Naive B cell (primary cell): ENCODE measurements around the gene PROB1. TPM values are rescaled to one million over a fixed set of nuclear protein-coding genes. Genes with fewer than 3 reads are reported as not detected.
A peak's percentile ranks its signal among the peaks of the same experiment; 100 is the strongest.
"Not testable (repeated sequence)": the region's sequence is repeated elsewhere in the genome, so short reads cannot be mapped to it uniquely, and the experiment has no call there.

Experiments
- ATAC-seq, 2 donors: fragments of 150-1000 bp; cut with Tn5 transposase; 2 replicates each; pipeline ENCODE4 v1.10.0; 2021; ENCODE audit warnings: low read depth in 2 of 2, mild to moderate bottlenecking in 2 of 2, moderate library complexity in 2 of 2
- DNase-seq: peaks from one replicate; pipeline ENCODE4 v3.0.0; 2022
- H3K27ac Mint-ChIP-seq, 6 donors: one replicate each; pipeline ENCODE4 v1.8.0; 2020 to 2022; ENCODE audit warnings: mild to moderate bottlenecking in 6 of 6, mixed read lengths in 6 of 6, moderate library complexity in 5 of 6, inconsistent platforms in 2 of 6
- H3K27me3 Mint-ChIP-seq, 3 donors: one replicate each; pipeline ENCODE4 v1.8.0; 2021 to 2022; ENCODE audit warnings: mixed read lengths in 3 of 3, mild to moderate bottlenecking in 1 of 3
- H3K36me3 Mint-ChIP-seq, 2 donors: one replicate each; pipeline ENCODE4 v1.8.0; 2020 to 2022; ENCODE audit warnings: mixed read lengths in 2 of 2, inconsistent platforms in 1 of 2, mild to moderate bottlenecking in 1 of 2
- H3K4me1 Mint-ChIP-seq, 3 donors: one replicate each; pipeline ENCODE4 v1.8.0; 2020 to 2022; ENCODE audit warnings: mixed read lengths in 3 of 3, inconsistent platforms in 1 of 3, mild to moderate bottlenecking in 1 of 3, moderate library complexity in 1 of 3
- H3K4me3 Mint-ChIP-seq, 8 donors: one replicate each; pipeline ENCODE4 v1.8.0; 2020 to 2022; ENCODE audit warnings: mild to moderate bottlenecking in 8 of 8, mixed read lengths in 8 of 8, moderate library complexity in 8 of 8, inconsistent platforms in 2 of 8
- H3K9me3 Mint-ChIP-seq, 7 donors: one replicate each; pipeline ENCODE4 v1.8.0; 2020 to 2022; ENCODE audit warnings: mixed read lengths in 7 of 7, mild to moderate bottlenecking in 5 of 7, inconsistent platforms in 2 of 7, moderate library complexity in 1 of 7
- polyA plus RNA-seq, 6 donors: library from polyadenylated mRNA; unstranded; fragments of 300-500 nt; fragmentation: Illumina TruSeq; gene quantifications; one replicate each; pipeline ENCODE4 v1.2.3, GENCODE V29; 2021; ENCODE audit warnings: low read depth in 6 of 6

PROB1 gene, protein sequence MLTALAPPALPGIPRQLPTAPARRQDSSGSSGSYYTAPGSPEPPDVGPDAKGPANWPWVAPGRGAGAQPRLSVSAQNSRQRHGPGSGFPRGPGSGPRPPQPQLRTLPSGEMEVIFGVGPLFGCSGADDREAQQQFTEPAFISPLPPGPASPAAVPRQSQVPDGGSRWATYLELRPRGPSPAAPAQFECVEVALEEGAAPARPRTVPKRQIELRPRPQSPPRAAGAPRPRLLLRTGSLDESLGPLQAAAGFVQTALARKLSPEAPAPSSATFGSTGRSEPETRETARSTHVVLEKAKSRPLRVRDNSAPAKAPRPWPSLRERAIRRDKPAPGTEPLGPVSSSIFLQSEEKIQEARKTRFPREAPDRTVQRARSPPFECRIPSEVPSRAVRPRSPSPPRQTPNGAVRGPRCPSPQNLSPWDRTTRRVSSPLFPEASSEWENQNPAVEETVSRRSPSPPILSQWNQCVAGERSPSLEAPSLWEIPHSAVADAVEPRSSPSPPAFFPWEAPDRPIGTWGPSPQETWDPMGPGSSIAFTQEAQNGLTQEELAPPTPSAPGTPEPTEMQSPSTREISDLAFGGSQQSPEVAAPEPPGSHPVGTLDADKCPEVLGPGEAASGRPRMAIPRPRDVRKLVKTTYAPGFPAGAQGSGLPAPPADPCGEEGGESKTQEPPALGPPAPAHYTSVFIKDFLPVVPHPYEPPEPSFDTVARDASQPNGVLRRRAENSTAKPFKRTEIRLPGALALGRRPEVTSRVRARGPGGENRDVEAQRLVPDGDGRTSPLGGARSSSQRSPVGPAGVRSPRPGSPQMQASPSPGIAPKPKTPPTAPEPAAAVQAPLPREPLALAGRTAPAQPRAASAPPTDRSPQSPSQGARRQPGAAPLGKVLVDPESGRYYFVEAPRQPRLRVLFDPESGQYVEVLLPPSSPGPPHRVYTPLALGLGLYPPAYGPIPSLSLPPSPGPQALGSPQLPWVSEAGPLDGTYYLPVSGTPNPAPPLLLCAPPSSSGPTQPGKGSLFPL
- 1 to 10 TPM in 3 of 6 donors, under 1 TPM in 3; 0.67 to 2.5 (median 1.1) TPM for polyA plus RNA-seq

- DNase-seq (no peak), ATAC-seq (no peak)
- H3K36me3 Mint-ChIP-seq, result no peaks in the 10 kb centered on the region
- H3K4me3 Mint-ChIP-seq, result peak within 1 kb of the TSS in 7 of 8 donors; percentile 83 to 97 (median 97)
- H3K4me1 Mint-ChIP-seq, result peaks cover 23 to 41% (median 28%) of the 10 kb centered on the region in 3 donors
- no peaks in the 10 kb centered on the region for H3K9me3 Mint-ChIP-seq
- no peaks in the 10 kb centered on the region for H3K27me3 Mint-ChIP-seq
- H3K27ac Mint-ChIP-seq, result peak within 1 kb of the TSS in 1 of 6 donors; percentile 54
These were observed at the start of gene PROB1 for GRCh38 chr5:139394654-139395566. TSS of gene PROB1 (minus strand) at chr5:139395104. CDS start at chr5:139395081, 23 bp downstream.

DNA sequence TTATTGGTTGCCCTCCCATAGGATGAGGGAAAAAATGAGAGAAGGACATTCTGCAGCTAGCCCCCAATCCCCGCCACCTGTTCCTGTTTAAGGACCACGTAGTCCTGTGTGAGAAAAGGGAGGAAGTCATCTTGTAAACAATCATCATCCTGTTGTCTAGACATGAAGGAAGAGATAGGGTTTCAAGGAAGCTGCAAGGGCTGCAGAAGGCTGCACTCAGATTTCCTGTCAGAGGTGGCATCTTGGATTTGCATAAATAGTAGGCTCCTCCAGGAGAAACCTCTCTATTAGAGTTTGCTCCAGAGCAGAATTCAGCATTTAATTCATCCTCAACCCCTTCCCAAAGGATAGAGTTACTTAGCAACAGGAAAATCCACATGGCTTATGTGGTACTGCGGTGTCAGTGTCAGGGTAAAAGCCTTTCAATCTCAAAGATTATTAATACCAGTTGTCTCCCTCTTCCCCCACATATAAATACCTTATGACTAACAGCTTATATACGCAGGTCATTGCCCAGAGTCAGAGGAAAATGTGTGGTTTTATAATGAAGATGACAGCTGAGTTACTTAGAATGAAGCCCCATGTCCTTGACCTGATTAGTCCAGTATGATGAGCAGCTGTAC, 49.0 kb upstream of the PROB1 start:
- Mint-ChIP-seq H3K4me1 (peaks cover 7 to 9% (median 7%) of the 10 kb centered on the region in 3 donors), H3K4me3 (no peak overlapping the region), H3K27me3 (no peaks in the 10 kb centered on the region), H3K9me3 (no peaks in the 10 kb centered on the region), H3K27ac (no peak overlapping the region), H3K36me3 (no peaks in the 10 kb centered on the region)
- DNase-seq (no peak), ATAC-seq (no peak)

DNA sequence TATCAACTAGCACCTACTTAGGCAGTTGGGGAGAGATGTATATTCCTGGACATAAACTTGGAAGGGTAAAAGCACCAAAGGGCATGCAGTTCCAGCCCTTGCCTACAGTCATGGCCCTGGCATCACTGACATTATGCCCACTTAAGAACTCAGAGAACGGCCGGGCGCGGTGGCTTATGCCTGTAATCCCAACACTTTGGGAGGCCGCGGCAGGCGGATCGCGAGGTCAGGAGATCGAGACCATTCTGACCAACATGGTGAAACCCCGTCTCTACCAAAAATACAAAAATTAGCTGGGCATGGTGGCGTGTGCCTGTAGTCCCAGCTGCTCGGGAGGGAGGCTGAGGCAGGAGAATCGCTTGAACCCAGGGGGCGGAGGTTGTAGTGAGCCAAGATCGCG, 45.5 kb upstream of the PROB1 start:
- H3K36me3 Mint-ChIP-seq, DNase-seq, H3K27me3 Mint-ChIP-seq, ATAC-seq, H3K9me3 Mint-ChIP-seq: not testable (repeated sequence)
- Mint-ChIP-seq H3K4me3 (peak overlapping the region in 2 of 8 donors; percentile 90 to 99), H3K27ac (peak overlapping the region in 2 of 6 donors; percentile 61 to 100), H3K4me1 (peaks cover 13 to 22% (median 14%) of the 10 kb centered on the region in 3 donors)

DNA sequence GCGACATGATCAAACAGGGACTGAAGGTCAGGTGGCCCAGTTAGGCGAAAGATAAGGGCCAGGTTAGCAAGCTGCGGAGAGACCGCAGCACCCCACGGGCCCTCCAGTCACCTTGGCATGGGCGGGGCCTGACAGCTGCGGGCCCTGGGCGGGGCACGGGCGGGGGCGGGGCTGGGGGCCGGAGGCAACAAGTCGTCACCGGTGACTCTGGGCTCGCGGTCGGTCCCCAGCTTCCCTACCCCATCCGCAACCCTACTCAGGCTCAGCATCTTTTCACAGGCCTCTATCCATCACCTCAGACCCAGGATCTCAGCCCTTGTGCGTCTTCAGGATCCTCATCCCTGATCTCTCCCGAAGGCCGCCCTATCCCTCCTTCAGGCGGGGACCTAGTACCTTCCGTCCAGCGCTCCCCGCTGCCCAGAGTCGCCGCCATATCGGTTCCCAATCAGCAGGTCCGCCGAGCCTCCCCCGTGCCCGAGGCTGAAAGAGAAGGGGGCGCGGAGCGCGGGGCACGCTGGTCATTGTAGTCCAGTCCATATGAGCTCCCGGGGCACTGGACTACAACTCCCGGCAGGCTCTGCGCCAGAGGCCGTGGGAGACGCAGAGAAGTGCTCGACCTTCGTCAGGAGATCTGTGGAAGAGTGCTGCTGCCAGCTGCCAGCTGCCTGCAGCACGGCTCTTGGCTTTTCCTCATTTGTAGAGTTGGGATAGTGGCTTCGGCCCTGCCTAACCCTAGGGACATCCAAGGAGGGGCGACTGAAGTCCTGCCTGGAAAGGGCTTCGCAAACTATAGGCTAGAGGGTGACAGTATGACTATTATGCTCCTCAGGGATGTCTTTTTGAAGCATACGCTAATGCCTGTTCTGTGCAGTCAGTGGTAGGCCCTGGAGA, 44.4 kb upstream of the PROB1 start, which contains the start of gene DNAJC18:
DNAJC18 (minus strand) TSS at position 513 of the 891 bp plus-strand sequence; CDS start at position 433, 80 bp downstream.
- H3K27ac Mint-ChIP-seq, result peak within 1 kb of the TSS; percentile 99 to 100 (median 100)
- H3K4me1 Mint-ChIP-seq, result peaks cover 13 to 22% (median 14%) of the 10 kb centered on the region in 3 donors
- ATAC-seq (peak; percentile 90 to 91), DNase-seq (peak; percentile 87)
- H3K4me3 Mint-ChIP-seq, result peak within 1 kb of the TSS; percentile 90 to 100 (median 99)
- no peaks in the 10 kb centered on the region for H3K9me3 Mint-ChIP-seq
- H3K27me3 Mint-ChIP-seq, result no peaks in the 10 kb centered on the region
- H3K36me3 Mint-ChIP-seq, result no peaks in the 10 kb centered on the region

- Mint-ChIP-seq H3K36me3 (no peaks in the 10 kb centered on the region), H3K9me3 (no peaks in the 10 kb centered on the region), H3K4me1 (peaks cover 13 to 22% (median 14%) of the 10 kb centered on the region in 3 donors), H3K27me3 (no peaks in the 10 kb centered on the region), H3K27ac (peak overlapping the region in 4 of 6 donors; percentile 5 to 100 (median 100)), H3K4me3 (peak overlapping the region; percentile 90 to 100 (median 99))
- ATAC-seq, result no peak
- no peak for DNase-seq
These were observed 43.8 kb upstream of the PROB1 start for GRCh38 chr5:139438707-139439012.

- no peak overlapping the region for H3K4me3 Mint-ChIP-seq
- ATAC-seq (no peak), DNase-seq (no peak)
- no peaks in the 10 kb centered on the region for H3K9me3 Mint-ChIP-seq
- H3K4me1 Mint-ChIP-seq, result peaks cover 13 to 22% (median 14%) of the 10 kb centered on the region in 3 donors
- no peaks in the 10 kb centered on the region for H3K27me3 Mint-ChIP-seq
- no peak overlapping the region for H3K27ac Mint-ChIP-seq
- H3K36me3 Mint-ChIP-seq, result no peaks in the 10 kb centered on the region
These were observed 40.8 kb upstream of the PROB1 start for GRCh38 chr5:139435676-139436075.

DNA sequence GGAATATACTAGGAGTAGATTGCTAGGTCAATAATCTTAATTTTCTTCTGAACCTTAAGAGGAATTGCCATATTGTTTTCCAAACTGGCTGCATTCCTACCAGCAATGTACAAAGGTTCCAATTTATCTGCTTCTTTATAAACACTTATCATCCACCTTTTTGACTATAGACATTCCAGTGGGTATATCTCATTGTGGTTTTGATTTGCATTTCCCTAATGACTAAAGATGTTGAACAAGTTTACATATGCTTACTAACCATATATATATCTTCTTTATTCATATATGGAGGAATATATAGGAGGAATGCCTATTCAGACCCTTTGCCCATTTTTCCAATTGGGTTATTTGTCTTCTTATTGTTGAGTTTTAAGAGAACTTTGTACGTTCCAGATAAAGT, 36.8 kb upstream of the PROB1 start:
- Mint-ChIP-seq H3K4me3 (no peak overlapping the region), H3K9me3 (no peaks in the 10 kb centered on the region), H3K36me3 (peaks cover 7 to 14% of the 10 kb centered on the region in 2 donors), H3K4me1 (no peaks in the 10 kb centered on the region), H3K27ac (no peak overlapping the region), H3K27me3 (no peaks in the 10 kb centered on the region)
- ATAC-seq, result no peak
- no peak for DNase-seq

GRCh38 chr5:139430015-139430414, 35.1 kb upstream of the PROB1 start:
- DNase-seq (no peak), ATAC-seq (no peak)
- Mint-ChIP-seq H3K27ac (no peak overlapping the region), H3K36me3 (peaks cover 7 to 14% of the 10 kb centered on the region in 2 donors), H3K27me3 (no peaks in the 10 kb centered on the region), H3K4me3 (no peak overlapping the region), H3K9me3 (no peaks in the 10 kb centered on the region), H3K4me1 (no peaks in the 10 kb centered on the region)

- Mint-ChIP-seq H3K36me3 (peaks cover 7 to 14% of the 10 kb centered on the region in 2 donors), H3K4me1 (peaks cover 3 to 5% (median 5%) of the 10 kb centered on the region in 3 donors), H3K9me3 (no peaks in the 10 kb centered on the region), H3K27ac (peak overlapping the region in 1 of 6 donors; percentile 26), H3K27me3 (no peaks in the 10 kb centered on the region), H3K4me3 (no peak overlapping the region)
- DNase-seq (no peak), ATAC-seq (no peak)
These were observed 31.4 kb upstream of the PROB1 start for GRCh38 chr5:139426203-139426885.

DNA sequence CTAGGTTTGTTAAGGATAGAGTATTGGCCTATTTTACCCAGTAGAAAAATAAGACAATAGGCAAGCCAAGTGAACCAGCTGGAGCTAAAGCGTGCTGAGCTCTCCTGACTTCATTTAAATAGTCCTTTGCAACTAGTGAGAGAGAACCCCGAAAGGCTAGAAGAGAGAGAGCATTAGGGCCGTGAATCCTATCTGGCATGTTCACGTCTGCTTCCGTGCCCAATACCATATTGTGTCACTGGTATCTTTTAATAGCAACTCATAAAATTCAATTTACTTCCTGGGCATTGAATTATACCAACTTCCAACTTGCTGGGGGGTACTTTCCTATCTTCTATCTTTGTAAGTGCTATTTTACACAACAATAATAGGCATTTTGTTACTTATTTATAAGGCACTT, 30.6 kb upstream of the PROB1 start:
- no peaks in the 10 kb centered on the region for H3K9me3 Mint-ChIP-seq
- H3K4me3 Mint-ChIP-seq, result no peak overlapping the region
- H3K27ac Mint-ChIP-seq, result no peak overlapping the region
- H3K4me1 Mint-ChIP-seq, result peaks cover 3 to 5% (median 5%) of the 10 kb centered on the region in 3 donors
- peaks cover 7 to 14% of the 10 kb centered on the region in 2 donors for H3K36me3 Mint-ChIP-seq
- DNase-seq, result no peak
- ATAC-seq, result no peak
- no peaks in the 10 kb centered on the region for H3K27me3 Mint-ChIP-seq

- Mint-ChIP-seq H3K4me3 (no peak overlapping the region), H3K27me3 (no peaks in the 10 kb centered on the region), H3K27ac (peak overlapping the region in 3 of 6 donors; percentile 26 to 54 (median 31)), H3K36me3 (peaks cover 5 to 23% of the 10 kb centered on the region in 2 donors), H3K9me3 (no peaks in the 10 kb centered on the region), H3K4me1 (peaks cover 3 to 5% (median 5%) of the 10 kb centered on the region in 3 donors)
- DNase-seq (peak; percentile 61), ATAC-seq (peak; percentile 86 to 97)
These were observed 27.5 kb upstream of the PROB1 start for GRCh38 chr5:139422307-139422893.
